NCI-H526 treated with DMSO at 0.1 percent for 48 hours (cell line): ENCODE measurements around the gene INCENP.
"Not testable (repeated sequence)": the region's sequence is repeated elsewhere in the genome, so short reads cannot be mapped to it uniquely, and the experiment has no call there.

Source experiments
- DNase-seq: peaks from one replicate; lab custom pipeline; 2025; lab: John Stamatoyannopoulos, UW

The INCENP gene

GRCh38 chr11:62171261-62171723, 47.5 kb downstream of the INCENP start:
- DNase-seq, result peak; percentile 95

- DNase-seq, result no peak
These were observed 48.5 kb downstream of the INCENP start for GRCh38 chr11:62172294-62172693.

- no peak for DNase-seq
These were observed 53.0 kb downstream of the INCENP start for GRCh38 chr11:62176766-62177165.

GRCh38 chr11:62179995-62180394, 56.2 kb downstream of the INCENP start:
- no peak for DNase-seq

GRCh38 chr11:62181097-62181496, 57.3 kb downstream of the INCENP start:
- DNase-seq, result no peak

- no peak for DNase-seq
These were observed 58.5 kb downstream of the INCENP start for GRCh38 chr11:62182147-62182891.

GRCh38 chr11:62186195-62186594, 62.4 kb downstream of the INCENP start:
- no peak for DNase-seq

- no peak for DNase-seq
These were observed 66.2 kb downstream of the INCENP start, which contains the start of gene SCGB1D1 for GRCh38 chr11:62190011-62190410. Gene SCGB1D1, plus strand, starts transcription at chr11:62190216. Its CDS starts 69 bp downstream, at chr11:62190285.

- DNase-seq, result no peak
These were observed 70.1 kb downstream of the INCENP start for GRCh38 chr11:62193952-62194351.

GRCh38 chr11:62195010-62195409, 71.2 kb downstream of the INCENP start:
- not testable (repeated sequence) for DNase-seq

- no peak for DNase-seq
These were observed 72.1 kb downstream of the INCENP start for GRCh38 chr11:62195945-62196344.

- not testable (repeated sequence) for DNase-seq
These were observed 73.6 kb downstream of the INCENP start for GRCh38 chr11:62197400-62197799.

GRCh38 chr11:62201376-62201775, 77.6 kb downstream of the INCENP start:
- no peak for DNase-seq
